WTC11 (cell line): ENCODE results near the gene SYCE3. TPM values are rescaled to one million over a fixed set of nuclear protein-coding genes. Genes with fewer than 3 reads are reported as not detected.

ENCODE experiments used
- ATAC-seq: fragments of 200-7000 bp; cut with Tn5 transposase; 2 replicates; pipeline ENCODE4 v1.10.0; 2021; ENCODE audit warnings: mild to moderate bottlenecking, moderate library complexity
- CTCF ChIA-PET: fragments of 300-600 bp; sonication (Branson Sonifier 250); formaldehyde crosslinking; loops from one replicate; lab custom pipeline; 2021; ENCODE audit warnings: antibody characterized with exemption; lab: Charles Lee
- POLR2A ChIA-PET: fragments of 350-600 bp; sonication (Branson Sonifier 250); formaldehyde crosslinking; loops from one replicate; lab custom pipeline; 2021; ENCODE audit warnings: antibody characterized with exemption; lab: Charles Lee
- DNase-seq: peaks from one replicate; pipeline ENCODE4 v3.0.0; 2021; ENCODE audit warnings: low spot score
- H3K27ac Mint-ChIP-seq: 2 replicates; pipeline ENCODE4 v1.8.0; 2021; ENCODE audit warnings: mixed read lengths
- H3K27me3 Mint-ChIP-seq: 2 replicates; pipeline ENCODE4 v1.8.0; 2021; ENCODE audit warnings: low read depth, mild to moderate bottlenecking, moderate library complexity, mixed read lengths
- H3K36me3 Mint-ChIP-seq: 2 replicates; pipeline ENCODE4 v1.8.0; 2021; ENCODE audit warnings: mixed read lengths
- H3K4me1 Mint-ChIP-seq: 2 replicates; pipeline ENCODE4 v1.8.0; 2022; ENCODE audit warnings: mixed read lengths
- H3K4me3 Mint-ChIP-seq: 2 replicates; pipeline ENCODE4 v1.8.0; 2021; ENCODE audit warnings: mild to moderate bottlenecking, moderate library complexity, mixed read lengths
- H3K9me3 Mint-ChIP-seq: 2 replicates; pipeline ENCODE4 v1.8.0; 2021; ENCODE audit warnings: mixed read lengths
- CBFB ChIP-seq: sonication (generic); formaldehyde crosslinking; IDR thresholded peaks from 2 replicates; pipeline ENCODE4 v1.8.1; 2022; ENCODE audit warnings: mild to moderate bottlenecking, low read depth, missing genetic modification reagents
- CREM ChIP-seq: sonication (generic); formaldehyde crosslinking; IDR thresholded peaks from 2 replicates; pipeline ENCODE4 v1.8.1; 2022; ENCODE audit warnings: mild to moderate bottlenecking, missing genetic modification reagents, moderate library complexity
- EMX1 ChIP-seq: fragments of 250-450 bp; sonication (Bioruptor Pico); IDR thresholded peaks from 2 replicates; pipeline ENCODE4 v1.8.0; 2021; ENCODE audit warnings: mild to moderate bottlenecking
- FOXJ3 ChIP-seq: sonication (generic); formaldehyde crosslinking; IDR thresholded peaks from 2 replicates; pipeline ENCODE4 v1.9.0; 2021; ENCODE audit warnings: missing genetic modification reagents, mild to moderate bottlenecking, borderline replicate concordance
- FOXK1 ChIP-seq: sonication (generic); formaldehyde crosslinking; IDR thresholded peaks from 2 replicates; pipeline ENCODE4 v1.8.0; 2022; ENCODE audit warnings: mild to moderate bottlenecking, moderate library complexity, missing genetic modification reagents
- FOXP1 ChIP-seq: sonication (generic); formaldehyde crosslinking; IDR thresholded peaks from 2 replicates; pipeline ENCODE4 v1.8.0; 2022; ENCODE audit warnings: missing genetic modification reagents, mild to moderate bottlenecking, moderate library complexity, borderline replicate concordance
- HMGA2 ChIP-seq: fragments of 250-450 bp; sonication (Bioruptor Pico); IDR thresholded peaks from 2 replicates; pipeline ENCODE4 v1.4.0; 2021; ENCODE audit warnings: mild to moderate bottlenecking, moderate library complexity
- JAZF1 ChIP-seq: fragments of 250-450 bp; sonication (Bioruptor Pico); IDR thresholded peaks from 2 replicates; pipeline ENCODE4 v1.9.0; 2021; ENCODE audit warnings: moderate library complexity, mild to moderate bottlenecking, inconsistent platforms
- MAX ChIP-seq: sonication (generic); formaldehyde crosslinking; IDR thresholded peaks from 2 replicates; pipeline ENCODE4 v1.8.0; 2022; ENCODE audit warnings: mild to moderate bottlenecking, missing genetic modification reagents
- NFATC4 ChIP-seq: fragments of 250-450 bp; sonication (Bioruptor Pico); IDR thresholded peaks from 2 replicates; pipeline ENCODE4 v1.9.0; 2021; ENCODE audit warnings: mild to moderate bottlenecking
- PREB ChIP-seq: sonication (generic); formaldehyde crosslinking; IDR thresholded peaks from 2 replicates; pipeline ENCODE4 v1.8.1; 2022; ENCODE audit warnings: mild to moderate bottlenecking, missing genetic modification reagents, moderate library complexity, borderline replicate concordance
- PRRX2 ChIP-seq: fragments of 250-450 bp; sonication (Bioruptor Pico); IDR thresholded peaks from 2 replicates; pipeline ENCODE4 v1.8.0; 2021; ENCODE audit warnings: mild to moderate bottlenecking
- SMAD3 ChIP-seq: sonication (generic); formaldehyde crosslinking; IDR thresholded peaks from 2 replicates; pipeline ENCODE4 v1.8.0; 2022; ENCODE audit warnings: missing genetic modification reagents, mild to moderate bottlenecking, borderline replicate concordance
- TEAD4 ChIP-seq: sonication (generic); formaldehyde crosslinking; IDR thresholded peaks from 2 replicates; pipeline ENCODE4 v1.8.0; 2022; ENCODE audit warnings: mild to moderate bottlenecking, missing genetic modification reagents
- USF1 ChIP-seq: sonication (generic); formaldehyde crosslinking; IDR thresholded peaks from 2 replicates; pipeline ENCODE4 v1.8.0; 2022; ENCODE audit warnings: mild to moderate bottlenecking, missing genetic modification reagents
- ZNF423 ChIP-seq: fragments of 250-450 bp; sonication (Bioruptor Pico); IDR thresholded peaks from 2 replicates; pipeline ENCODE4 v2.1.2; 2022; ENCODE audit warnings: mild to moderate bottlenecking, moderate library complexity
- ZNF671 ChIP-seq: fragments of 250-450 bp; sonication (Bioruptor Pico); IDR thresholded peaks from 2 replicates; pipeline ENCODE4 v1.8.0; 2021; ENCODE audit warnings: mild to moderate bottlenecking
- ZSCAN18 ChIP-seq: fragments of 250-450 bp; sonication (Bioruptor Pico); IDR thresholded peaks from 2 replicates; pipeline ENCODE4 v2.1.2; 2022; ENCODE audit warnings: mild to moderate bottlenecking, moderate library complexity
- total RNA-seq: library from RNA; stranded (reverse); gene quantifications from 3 replicates; pipeline ENCODE4 v1.2.3, GENCODE V29; 2021
- TF ChIP-seq, protein P1 (sequence below): sonication (generic); formaldehyde crosslinking; IDR thresholded peaks from 2 replicates; pipeline ENCODE4 v1.8.1; 2023; ENCODE audit warnings: mild to moderate bottlenecking, missing genetic modification reagents, borderline replicate concordance
- TF ChIP-seq, protein P2 (sequence below): sonication (generic); formaldehyde crosslinking; IDR thresholded peaks from 2 replicates; pipeline ENCODE4 v1.8.1; 2022; ENCODE audit warnings: low read depth, missing genetic modification reagents, borderline replicate concordance

Gene SYCE3
- total RNA-seq, 1 experiment from 2014 or later = 0.46 TPM

DNA sequence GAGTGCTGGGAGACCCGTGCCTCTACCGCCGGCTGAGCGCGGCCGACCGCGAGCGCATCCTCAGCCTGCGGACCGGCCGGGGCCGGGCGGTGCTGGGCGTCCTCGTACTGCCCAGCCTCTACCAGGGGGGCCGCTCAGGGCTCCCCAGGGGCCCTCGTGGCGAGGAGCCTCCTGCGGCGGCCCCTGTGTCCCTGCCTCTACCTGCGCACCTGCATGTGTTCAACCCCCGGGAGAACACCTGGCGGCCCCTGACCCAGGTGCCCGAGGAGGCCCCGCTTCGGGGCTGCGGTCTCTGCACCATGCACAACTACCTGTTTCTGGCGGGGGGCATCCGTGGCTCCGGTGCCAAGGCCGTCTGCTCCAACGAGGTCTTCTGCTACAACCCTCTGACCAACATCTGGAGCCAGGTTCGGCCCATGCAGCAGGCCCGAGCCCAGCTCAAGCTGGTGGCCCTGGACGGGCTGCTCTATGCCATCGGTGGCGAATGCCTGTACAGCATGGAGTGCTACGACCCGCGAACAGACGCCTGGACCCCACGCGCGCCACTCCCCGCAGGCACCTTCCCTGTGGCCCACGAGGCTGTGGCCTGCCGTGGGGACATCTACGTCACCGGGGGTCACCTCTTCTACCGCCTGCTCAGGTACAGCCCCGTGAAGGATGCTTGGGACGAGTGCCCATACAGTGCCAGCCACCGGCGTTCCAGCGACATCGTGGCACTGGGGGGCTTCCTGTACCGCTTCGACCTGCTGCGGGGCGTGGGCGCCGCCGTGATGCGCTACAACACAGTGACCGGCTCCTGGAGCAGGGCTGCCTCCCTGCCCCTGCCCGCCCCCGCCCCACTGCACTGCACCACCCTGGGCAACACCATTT is 13.6 kb downstream of the SYCE3 start (continued):
- TF ChIP-seq, protein P1, sequence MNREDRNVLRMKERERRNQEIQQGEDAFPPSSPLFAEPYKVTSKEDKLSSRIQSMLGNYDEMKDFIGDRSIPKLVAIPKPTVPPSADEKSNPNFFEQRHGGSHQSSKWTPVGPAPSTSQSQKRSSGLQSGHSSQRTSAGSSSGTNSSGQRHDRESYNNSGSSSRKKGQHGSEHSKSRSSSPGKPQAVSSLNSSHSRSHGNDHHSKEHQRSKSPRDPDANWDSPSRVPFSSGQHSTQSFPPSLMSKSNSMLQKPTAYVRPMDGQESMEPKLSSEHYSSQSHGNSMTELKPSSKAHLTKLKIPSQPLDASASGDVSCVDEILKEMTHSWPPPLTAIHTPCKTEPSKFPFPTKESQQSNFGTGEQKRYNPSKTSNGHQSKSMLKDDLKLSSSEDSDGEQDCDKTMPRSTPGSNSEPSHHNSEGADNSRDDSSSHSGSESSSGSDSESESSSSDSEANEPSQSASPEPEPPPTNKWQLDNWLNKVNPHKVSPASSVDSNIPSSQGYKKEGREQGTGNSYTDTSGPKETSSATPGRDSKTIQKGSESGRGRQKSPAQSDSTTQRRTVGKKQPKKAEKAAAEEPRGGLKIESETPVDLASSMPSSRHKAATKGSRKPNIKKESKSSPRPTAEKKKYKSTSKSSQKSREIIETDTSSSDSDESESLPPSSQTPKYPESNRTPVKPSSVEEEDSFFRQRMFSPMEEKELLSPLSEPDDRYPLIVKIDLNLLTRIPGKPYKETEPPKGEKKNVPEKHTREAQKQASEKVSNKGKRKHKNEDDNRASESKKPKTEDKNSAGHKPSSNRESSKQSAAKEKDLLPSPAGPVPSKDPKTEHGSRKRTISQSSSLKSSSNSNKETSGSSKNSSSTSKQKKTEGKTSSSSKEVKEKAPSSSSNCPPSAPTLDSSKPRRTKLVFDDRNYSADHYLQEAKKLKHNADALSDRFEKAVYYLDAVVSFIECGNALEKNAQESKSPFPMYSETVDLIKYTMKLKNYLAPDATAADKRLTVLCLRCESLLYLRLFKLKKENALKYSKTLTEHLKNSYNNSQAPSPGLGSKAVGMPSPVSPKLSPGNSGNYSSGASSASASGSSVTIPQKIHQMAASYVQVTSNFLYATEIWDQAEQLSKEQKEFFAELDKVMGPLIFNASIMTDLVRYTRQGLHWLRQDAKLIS = no peak
- TF ChIP-seq SMAD3 (CRISPR knock-in tag) = no peak
- no peak for TF ChIP-seq ZNF423 (CRISPR knock-in tag)

GRCh38 chr22:50548040-50548920 is 14.4 kb downstream of the SYCE3 start:
- ChIA-PET CTCF (interaction anchor here (0.6 to 2.6 kb wide), 10 partner anchors 15 to 402 kb away, joined by 3 to 23 read pairs (median 5); partner anchors contain the start of genes SCO2 and SYCE3), POLR2A (interaction anchor here (0.6 kb wide), 1 partner anchor 39 kb away, joined by 3 read pairs; no protein-coding TSS in a partner anchor)
- no peaks in the 10 kb centered on the region for H3K36me3 Mint-ChIP-seq
- H3K9me3 Mint-ChIP-seq = no peaks in the 10 kb centered on the region
- DNase-seq (no peak), ATAC-seq (no peak)
- no peak overlapping the region for H3K27ac Mint-ChIP-seq
- TF ChIP-seq FOXP1 (CRISPR knock-in tag) = no peak
- no peak for TF ChIP-seq FOXJ3 (CRISPR knock-in tag)
- TF ChIP-seq PREB (CRISPR knock-in tag) = no peak
- no peak for TF ChIP-seq CREM (CRISPR knock-in tag)
- no peak for TF ChIP-seq ZSCAN18 (CRISPR knock-in tag)
- no peak for TF ChIP-seq FOXK1 (CRISPR knock-in tag)
- no peak for TF ChIP-seq CBFB (CRISPR knock-in tag)
- TF ChIP-seq EMX1 = no peak
- no peak for TF ChIP-seq NFATC4
- no peak for TF ChIP-seq PRRX2
- TF ChIP-seq MAX (CRISPR knock-in tag) = no peak
- no peak for TF ChIP-seq USF1 (CRISPR knock-in tag)
- TF ChIP-seq TEAD4 (CRISPR knock-in tag) = no peak
- no peak for TF ChIP-seq ZNF671
- TF ChIP-seq, protein P2, sequence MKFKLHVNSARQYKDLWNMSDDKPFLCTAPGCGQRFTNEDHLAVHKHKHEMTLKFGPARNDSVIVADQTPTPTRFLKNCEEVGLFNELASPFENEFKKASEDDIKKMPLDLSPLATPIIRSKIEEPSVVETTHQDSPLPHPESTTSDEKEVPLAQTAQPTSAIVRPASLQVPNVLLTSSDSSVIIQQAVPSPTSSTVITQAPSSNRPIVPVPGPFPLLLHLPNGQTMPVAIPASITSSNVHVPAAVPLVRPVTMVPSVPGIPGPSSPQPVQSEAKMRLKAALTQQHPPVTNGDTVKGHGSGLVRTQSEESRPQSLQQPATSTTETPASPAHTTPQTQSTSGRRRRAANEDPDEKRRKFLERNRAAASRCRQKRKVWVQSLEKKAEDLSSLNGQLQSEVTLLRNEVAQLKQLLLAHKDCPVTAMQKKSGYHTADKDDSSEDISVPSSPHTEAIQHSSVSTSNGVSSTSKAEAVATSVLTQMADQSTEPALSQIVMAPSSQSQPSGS (CRISPR knock-in tag) = no peak
- no peak for TF ChIP-seq JAZF1
- TF ChIP-seq HMGA2 = no peak
- peaks cover 11% of the 10 kb centered on the region for H3K27me3 Mint-ChIP-seq
- H3K4me3 Mint-ChIP-seq = no peak overlapping the region
- no peaks in the 10 kb centered on the region for H3K4me1 Mint-ChIP-seq
